NOMO-1 (cell line): Measurements from ENCODE around the gene NME9.

Source experiments
- DNase-seq, 2 experiments: peaks; one replicate each; lab custom pipeline; 2025; ENCODE audit not compliant: unreplicated experiment in 2 of 2; lab: John Stamatoyannopoulos, UW

The NME9 gene

GRCh38 chr3:138336454-138336999, 6.9 kb upstream of the NME9 start:
- DNase-seq, result no peak

- DNase-seq, result no peak
These were observed 5.0 kb upstream of the NME9 start for GRCh38 chr3:138334608-138335007.

GRCh38 chr3:138332472-138333073, 2.9 kb upstream of the NME9 start:
- peak; percentile 18 to 70 for DNase-seq

GRCh38 chr3:138331143-138331894, 1.7 kb upstream of the NME9 start:
- no peak for DNase-seq

DNA sequence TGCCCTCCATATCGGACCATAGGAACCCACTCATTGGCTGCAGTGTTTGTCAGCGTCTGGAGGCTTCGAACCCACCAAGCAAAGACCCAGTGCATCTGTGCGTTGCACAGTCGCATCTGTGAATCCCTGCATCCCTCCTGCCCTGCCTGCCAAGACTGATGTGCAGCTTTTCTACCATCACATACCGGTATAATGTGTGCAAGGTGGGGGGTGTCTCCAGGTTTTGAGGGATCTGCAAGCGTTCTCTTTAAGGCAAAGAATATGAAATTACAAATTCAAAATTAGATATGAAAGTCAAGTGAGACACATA, 288 bp upstream of the NME9 start:
- DNase-seq, result no peak

GRCh38 chr3:138328341-138328740, 1.3 kb downstream of the NME9 start:
- peak in 1 of 2 experiments; percentile 64 for DNase-seq

GRCh38 chr3:138327831-138328230, 1.8 kb downstream of the NME9 start:
- no peak for DNase-seq

DNA sequence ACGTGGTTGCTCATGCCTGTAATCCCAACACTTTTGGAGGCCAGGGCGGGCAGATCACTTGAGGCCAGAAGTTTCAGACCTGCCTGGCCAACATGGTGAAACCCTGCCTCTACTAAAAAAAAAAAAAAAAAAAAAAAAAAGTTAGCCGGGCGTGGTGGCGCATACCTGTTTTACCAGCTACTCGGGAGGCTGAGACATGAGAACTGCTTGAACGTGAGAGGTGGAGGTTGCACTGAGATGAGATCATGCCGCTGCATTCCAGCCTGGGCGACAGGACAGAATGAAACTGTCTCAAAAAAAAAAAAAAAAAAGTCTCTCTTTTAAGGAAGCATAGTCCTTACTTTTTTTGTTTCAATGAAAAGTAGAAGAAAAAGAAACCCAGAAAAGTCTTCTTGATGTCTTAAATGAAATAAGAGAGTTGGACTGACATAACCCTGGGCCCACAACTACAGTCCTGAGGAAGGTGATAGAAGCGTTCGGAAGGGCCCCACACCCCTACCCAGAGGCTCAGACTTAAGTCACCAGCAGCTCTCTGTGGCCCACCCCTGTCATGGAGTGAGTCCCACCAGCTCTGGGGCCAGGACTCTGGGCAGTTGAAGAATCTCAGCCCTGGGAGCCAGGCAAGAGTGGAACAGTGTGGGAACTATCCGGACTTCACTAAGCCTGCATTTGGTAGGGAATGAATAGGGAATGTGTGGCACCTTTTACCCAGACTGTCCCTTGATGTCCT, 2.6 kb downstream of the NME9 start:
- DNase-seq, result no peak

DNA sequence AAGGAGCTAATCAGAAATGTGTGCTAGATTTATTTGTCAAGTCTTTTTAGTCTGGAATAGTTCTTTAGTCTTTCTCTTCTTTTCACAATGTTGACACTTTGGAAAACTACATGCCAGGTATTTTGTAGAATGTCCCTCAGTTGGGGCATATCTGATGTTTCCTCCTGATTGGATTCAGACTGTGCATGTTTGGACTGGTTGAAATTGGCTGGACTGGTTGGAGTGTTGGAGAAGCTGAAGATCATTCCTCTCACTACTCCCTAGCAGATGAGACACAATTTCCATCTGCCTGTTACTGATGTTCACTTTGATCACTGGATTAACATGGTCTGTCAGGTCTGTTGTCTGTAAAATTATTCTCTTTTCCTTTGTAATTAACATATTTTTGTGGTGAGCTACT, 3.7 kb downstream of the NME9 start:
- no peak for DNase-seq

DNA sequence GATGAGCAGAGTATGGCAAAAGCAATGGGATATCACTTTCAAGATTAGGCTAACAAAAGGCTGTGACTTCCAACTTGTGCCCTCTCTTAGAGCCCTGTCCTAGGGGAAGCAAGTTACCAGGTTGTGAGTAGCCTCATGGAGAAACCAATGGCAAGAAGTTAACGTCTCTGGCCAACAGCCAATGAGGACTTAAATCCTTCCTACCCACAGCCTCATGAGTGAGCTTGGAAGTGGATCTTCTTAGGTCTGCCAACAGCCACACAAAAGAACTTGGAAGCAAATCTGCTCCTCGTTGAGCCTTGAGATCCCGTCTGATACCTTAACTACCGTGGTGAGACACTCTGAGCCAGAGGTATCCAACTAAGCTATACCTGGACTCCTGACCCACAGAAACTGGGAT, 5.7 kb downstream of the NME9 start:
- no peak for DNase-seq

- no peak for DNase-seq
These were observed 12.0 kb downstream of the NME9 start for GRCh38 chr3:138317687-138318086.

DNA sequence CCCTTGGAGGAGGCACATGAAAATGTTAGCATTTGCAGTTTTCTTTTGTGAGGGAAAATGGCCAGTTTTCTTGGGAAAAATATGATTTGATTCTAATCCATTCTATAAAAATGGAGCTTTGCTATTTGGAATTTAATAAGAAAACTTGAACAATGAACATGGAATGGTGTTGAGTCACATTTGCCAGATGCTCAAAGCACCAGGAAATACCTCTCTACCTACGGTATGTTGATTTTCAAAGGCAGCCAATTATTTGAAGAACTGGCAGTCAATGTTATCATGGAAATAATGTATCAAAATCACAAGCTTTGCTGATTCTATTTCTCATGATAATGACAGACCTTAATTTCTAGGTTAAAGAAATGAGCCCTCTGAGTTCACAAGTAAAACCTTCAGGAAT, 14.9 kb downstream of the NME9 start:
- no peak for DNase-seq

DNA sequence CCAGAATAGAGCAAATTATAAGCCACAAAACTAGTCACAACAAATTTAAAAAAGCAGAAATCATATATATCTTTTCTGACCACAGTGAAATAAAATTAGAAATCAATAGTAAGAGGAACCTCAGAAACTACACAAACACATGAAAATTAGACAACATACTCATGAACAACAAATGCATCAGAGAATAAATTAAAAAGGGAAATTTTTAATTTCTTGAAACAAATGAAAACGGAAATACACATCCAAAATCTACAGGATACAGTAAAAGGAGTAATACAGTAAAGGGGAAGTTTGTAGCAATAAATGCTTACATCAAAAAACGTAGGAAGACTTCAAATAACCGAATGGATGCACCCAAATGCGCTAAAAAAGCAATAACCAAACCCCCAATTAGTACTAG, 19.2 kb downstream of the NME9 start:
- no peak for DNase-seq

GRCh38 chr3:138308783-138309182, 20.9 kb downstream of the NME9 start:
- no peak for DNase-seq

- DNase-seq, result no peak
These were observed 21.8 kb downstream of the NME9 start for GRCh38 chr3:138307899-138308298.

GRCh38 chr3:138303474-138303873, 26.2 kb downstream of the NME9 start:
- no peak for DNase-seq

DNA sequence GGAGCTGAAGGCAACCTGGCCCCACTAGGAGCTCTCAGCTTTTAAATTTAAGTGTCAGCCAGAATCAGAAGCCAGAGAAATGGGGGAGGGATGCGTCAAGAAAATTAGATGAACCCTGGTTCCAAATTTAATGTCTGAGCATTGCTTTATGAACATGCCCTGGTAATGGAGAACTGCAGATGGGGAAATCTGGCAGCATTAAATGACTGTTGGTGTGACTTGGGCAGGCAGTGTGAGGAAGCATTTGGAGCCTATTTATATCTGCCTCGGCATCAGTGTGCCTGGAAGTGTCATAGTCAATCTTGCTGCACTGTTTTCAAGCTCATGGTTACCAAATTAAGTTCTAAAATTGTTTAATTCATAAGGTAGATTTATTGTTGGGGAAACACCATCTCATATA, 29.0 kb downstream of the NME9 start:
- DNase-seq, result no peak

- DNase-seq, result no peak
These were observed 31.8 kb downstream of the NME9 start for GRCh38 chr3:138297876-138298275.

- no peak for DNase-seq
These were observed 32.5 kb downstream of the NME9 start for GRCh38 chr3:138297059-138297607.

GRCh38 chr3:138296639-138297038, 33.0 kb downstream of the NME9 start:
- DNase-seq, result no peak

GRCh38 chr3:138289701-138290100, 40.0 kb downstream of the NME9 start:
- no peak for DNase-seq

DNA sequence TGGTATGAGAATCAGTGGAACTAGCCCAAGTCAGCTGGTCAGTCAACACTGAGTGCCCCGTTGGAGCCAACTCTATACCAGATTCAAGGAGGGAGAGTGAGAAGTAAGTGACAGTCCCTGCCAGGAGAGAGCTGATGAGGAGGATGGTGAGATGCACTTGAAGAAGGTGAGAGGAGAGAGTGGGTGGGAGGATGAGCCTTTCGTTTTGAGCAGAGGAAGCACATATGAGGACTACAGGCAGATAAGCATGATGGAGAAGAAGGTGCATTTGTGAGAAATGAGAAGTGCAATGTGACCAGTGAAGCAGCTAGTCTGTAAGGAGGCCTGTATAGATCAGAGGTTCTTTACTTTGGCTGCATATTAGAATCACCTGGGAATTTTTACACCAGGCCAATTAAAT, 40.4 kb downstream of the NME9 start:
- DNase-seq, result no peak
